DOHH2 (cell line): ENCODE measurements around the gene GALNT14.

Experiments
- H3F3A ChIP-seq: fragments of 200-600 bp; sonication (generic), shearing (Covaris generic); 2 replicates; pipeline ENCODE4 v1.6.0; 2016; ENCODE audit warnings: antibody characterized with exemption, mild to moderate bottlenecking; ENCODE audit not compliant: control insufficient read depth, insufficient read depth
- H3K27ac ChIP-seq: fragments of 200-600 bp; sonication (generic); 2 replicates; pipeline ENCODE4 v1.5.1; 2014; ENCODE audit warnings: low read depth, mild to moderate bottlenecking, low read length, moderate library complexity
- H3K27me3 ChIP-seq: fragments of 200-600 bp; sonication (generic); 2 replicates; pipeline ENCODE4 v1.6.1; 2014; ENCODE audit warnings: mild to moderate bottlenecking, low read length, mixed read lengths; ENCODE audit not compliant: control insufficient read depth
- H3K36me3 ChIP-seq: fragments of 200-600 bp; sonication (generic); 2 replicates; pipeline ENCODE4 v1.6.1; 2014; ENCODE audit warnings: mild to moderate bottlenecking, low read length, moderate library complexity, mixed read lengths; ENCODE audit not compliant: control insufficient read depth
- H3K4me1 ChIP-seq: fragments of 200-600 bp; sonication (generic); 2 replicates; pipeline ENCODE4 v1.6.1; 2014; ENCODE audit warnings: mild to moderate bottlenecking, low read length, mixed read lengths; ENCODE audit not compliant: control insufficient read depth
- H3K4me2 ChIP-seq: fragments of 200-600 bp; sonication (generic); 2 replicates; pipeline ENCODE4 v1.6.0; 2014; ENCODE audit warnings: mild to moderate bottlenecking, low read length, moderate library complexity
- H3K4me3 ChIP-seq: fragments of 200-600 bp; sonication (generic); 2 replicates; pipeline ENCODE4 v1.5.1; 2014; ENCODE audit warnings: mild to moderate bottlenecking, low read length, mixed read lengths
- H3K79me2 ChIP-seq: fragments of 200-600 bp; sonication (generic); 2 replicates; pipeline ENCODE4 v1.6.1; 2014; ENCODE audit warnings: mild to moderate bottlenecking, low read length, mixed read lengths; ENCODE audit not compliant: control insufficient read depth
- H3K9me2 ChIP-seq: fragments of 200-600 bp; sonication (generic); replicated peaks from 2 replicates; pipeline ENCODE4 v1.6.1; 2014; ENCODE audit warnings: mild to moderate bottlenecking, low read length, mixed read lengths; ENCODE audit not compliant: control insufficient read depth
- H3K9me3 ChIP-seq: fragments of 200-600 bp; sonication (generic); 2 replicates; pipeline ENCODE4 v1.6.1; 2014; ENCODE audit warnings: antibody characterized with exemption, low read length, mixed read lengths; ENCODE audit not compliant: control insufficient read depth, insufficient read depth
- H4K20me1 ChIP-seq: fragments of 200-600 bp; sonication (generic); 2 replicates; pipeline ENCODE4 v1.6.0; 2014; ENCODE audit warnings: low read depth, mild to moderate bottlenecking, antibody characterized with exemption, low read length, moderate library complexity; ENCODE audit not compliant: control insufficient read depth, insufficient read depth
- EZH2phosphoT487 ChIP-seq: fragments of 200-600 bp; sonication (generic); IDR thresholded peaks from 2 replicates; pipeline ENCODE4 v1.6.1; 2017; ENCODE audit warnings: borderline replicate concordance, mild to moderate bottlenecking, antibody characterized with exemption, low read length, moderate library complexity, mixed read lengths
- TF ChIP-seq, protein P1 (sequence below): fragments of 200-600 bp; sonication (generic); IDR thresholded peaks from one replicate; pipeline ENCODE4 v1.5.1; 2014; ENCODE audit warnings: antibody characterized with exemption, mild to moderate bottlenecking, low read depth, low read length; ENCODE audit not compliant: poor library complexity, severe bottlenecking

GALNT14 gene

GRCh38 chr2:31071741-31072140 is 66.5 kb downstream of the GALNT14 start:
- Histone ChIP-seq H3K27me3 (no peaks in the 10 kb centered on the region), H3F3A (no peaks in the 10 kb centered on the region), H4K20me1 (no peaks in the 10 kb centered on the region), H3K9me3 (no peaks in the 10 kb centered on the region), H3K27ac (no peak overlapping the region), H3K9me2 (no peaks in the 10 kb centered on the region), H3K79me2 (no peaks in the 10 kb centered on the region), H3K4me1 (no peaks in the 10 kb centered on the region), H3K4me3 (no peak overlapping the region), H3K4me2 (no peak overlapping the region), H3K36me3 (no peaks in the 10 kb centered on the region)
- no peak for TF ChIP-seq EZH2phosphoT487
- TF ChIP-seq, protein P1, sequence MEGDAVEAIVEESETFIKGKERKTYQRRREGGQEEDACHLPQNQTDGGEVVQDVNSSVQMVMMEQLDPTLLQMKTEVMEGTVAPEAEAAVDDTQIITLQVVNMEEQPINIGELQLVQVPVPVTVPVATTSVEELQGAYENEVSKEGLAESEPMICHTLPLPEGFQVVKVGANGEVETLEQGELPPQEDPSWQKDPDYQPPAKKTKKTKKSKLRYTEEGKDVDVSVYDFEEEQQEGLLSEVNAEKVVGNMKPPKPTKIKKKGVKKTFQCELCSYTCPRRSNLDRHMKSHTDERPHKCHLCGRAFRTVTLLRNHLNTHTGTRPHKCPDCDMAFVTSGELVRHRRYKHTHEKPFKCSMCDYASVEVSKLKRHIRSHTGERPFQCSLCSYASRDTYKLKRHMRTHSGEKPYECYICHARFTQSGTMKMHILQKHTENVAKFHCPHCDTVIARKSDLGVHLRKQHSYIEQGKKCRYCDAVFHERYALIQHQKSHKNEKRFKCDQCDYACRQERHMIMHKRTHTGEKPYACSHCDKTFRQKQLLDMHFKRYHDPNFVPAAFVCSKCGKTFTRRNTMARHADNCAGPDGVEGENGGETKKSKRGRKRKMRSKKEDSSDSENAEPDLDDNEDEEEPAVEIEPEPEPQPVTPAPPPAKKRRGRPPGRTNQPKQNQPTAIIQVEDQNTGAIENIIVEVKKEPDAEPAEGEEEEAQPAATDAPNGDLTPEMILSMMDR = no peak

- Histone ChIP-seq H3K27me3 (no peaks in the 10 kb centered on the region), H3K9me2 (no peaks in the 10 kb centered on the region), H4K20me1 (no peaks in the 10 kb centered on the region), H3K4me3 (no peak overlapping the region), H3K27ac (no peak overlapping the region), H3K36me3 (no peaks in the 10 kb centered on the region), H3K79me2 (no peaks in the 10 kb centered on the region), H3K9me3 (no peaks in the 10 kb centered on the region), H3K4me1 (no peaks in the 10 kb centered on the region), H3K4me2 (no peak overlapping the region), H3F3A (no peaks in the 10 kb centered on the region)
- TF ChIP-seq EZH2phosphoT487 = no peak
- TF ChIP-seq, protein P1 = no peak
Observed at GRCh38 chr2:31070339-31071125, 67.7 kb downstream of the GALNT14 start.

- Histone ChIP-seq H3K4me1 (no peaks in the 10 kb centered on the region), H3F3A (no peaks in the 10 kb centered on the region), H3K4me3 (no peak overlapping the region), H3K9me2 (no peaks in the 10 kb centered on the region), H3K27ac (no peak overlapping the region), H3K4me2 (no peak overlapping the region), H3K27me3 (no peaks in the 10 kb centered on the region), H4K20me1 (no peaks in the 10 kb centered on the region), H3K9me3 (no peaks in the 10 kb centered on the region), H3K79me2 (no peaks in the 10 kb centered on the region), H3K36me3 (no peaks in the 10 kb centered on the region)
- TF ChIP-seq, protein P1 = no peak
- no peak for TF ChIP-seq EZH2phosphoT487
Observed at GRCh38 chr2:31069643-31070325, 68.5 kb downstream of the GALNT14 start.
